ENCODE results near the gene C4orf51.

Gene C4orf51

GRCh38 chr4:145644699-145645098 is 35.2 kb upstream of the C4orf51 start:
- TF ChIP-seq, protein P1, sequence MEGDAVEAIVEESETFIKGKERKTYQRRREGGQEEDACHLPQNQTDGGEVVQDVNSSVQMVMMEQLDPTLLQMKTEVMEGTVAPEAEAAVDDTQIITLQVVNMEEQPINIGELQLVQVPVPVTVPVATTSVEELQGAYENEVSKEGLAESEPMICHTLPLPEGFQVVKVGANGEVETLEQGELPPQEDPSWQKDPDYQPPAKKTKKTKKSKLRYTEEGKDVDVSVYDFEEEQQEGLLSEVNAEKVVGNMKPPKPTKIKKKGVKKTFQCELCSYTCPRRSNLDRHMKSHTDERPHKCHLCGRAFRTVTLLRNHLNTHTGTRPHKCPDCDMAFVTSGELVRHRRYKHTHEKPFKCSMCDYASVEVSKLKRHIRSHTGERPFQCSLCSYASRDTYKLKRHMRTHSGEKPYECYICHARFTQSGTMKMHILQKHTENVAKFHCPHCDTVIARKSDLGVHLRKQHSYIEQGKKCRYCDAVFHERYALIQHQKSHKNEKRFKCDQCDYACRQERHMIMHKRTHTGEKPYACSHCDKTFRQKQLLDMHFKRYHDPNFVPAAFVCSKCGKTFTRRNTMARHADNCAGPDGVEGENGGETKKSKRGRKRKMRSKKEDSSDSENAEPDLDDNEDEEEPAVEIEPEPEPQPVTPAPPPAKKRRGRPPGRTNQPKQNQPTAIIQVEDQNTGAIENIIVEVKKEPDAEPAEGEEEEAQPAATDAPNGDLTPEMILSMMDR (IDR thresholded peaks at IDR 0.05; ENCODE audit: insufficient read depth, low read length, poor library complexity, severe bottlenecking) = no peak
- Histone ChIP-seq H3K27me3 (replicated peaks; ENCODE audit: control insufficient read depth, insufficient read depth, low read length) (no peaks in the 10 kb centered on the region), H3K36me3 (ENCODE audit: control insufficient read depth, insufficient read depth, low read length) (no peaks in the 10 kb centered on the region; the same call in 1 of the 2 replicates), H3K4me3 (replicated peaks; ENCODE audit: low read depth, low read length) (no peak overlapping the region)
- no peak for DNase-seq (ENCODE audit: extremely low read depth, insufficient read length)

- Histone ChIP-seq H3K36me3 (ENCODE audit: control insufficient read depth, insufficient read depth, low read length) (no peaks in the 10 kb centered on the region; the same call in 1 of the 2 replicates), H3K4me3 (replicated peaks; ENCODE audit: low read depth, low read length) (no peak overlapping the region), H3K27me3 (replicated peaks; ENCODE audit: control insufficient read depth, insufficient read depth, low read length) (no peaks in the 10 kb centered on the region)
- DNase-seq (ENCODE audit: extremely low read depth, insufficient read length) = no peak
- TF ChIP-seq, protein P1 (IDR thresholded peaks at IDR 0.05; ENCODE audit: insufficient read depth, low read length, poor library complexity, severe bottlenecking) = no peak
Measured at GRCh38 chr4:145656156-145656555, 23.8 kb upstream of the C4orf51 start.

- no peaks in the 10 kb centered on the region; the same call in 1 of the 2 replicates for H3K36me3 ChIP-seq (ENCODE audit: control insufficient read depth, insufficient read depth, low read length)
- TF ChIP-seq, protein P1 (IDR thresholded peaks at IDR 0.05; ENCODE audit: insufficient read depth, low read length, poor library complexity, severe bottlenecking) = no peak
- no peaks in the 10 kb centered on the region for H3K27me3 ChIP-seq (replicated peaks; ENCODE audit: control insufficient read depth, insufficient read depth, low read length)
- H3K4me3 ChIP-seq (replicated peaks; ENCODE audit: low read depth, low read length) = no peak overlapping the region
- no peak for DNase-seq (ENCODE audit: extremely low read depth, insufficient read length)
Measured at GRCh38 chr4:145660064-145660463, 19.9 kb upstream of the C4orf51 start.

GRCh38 chr4:145663194-145663593 is 16.8 kb upstream of the C4orf51 start:
- TF ChIP-seq, protein P1 (IDR thresholded peaks at IDR 0.05; ENCODE audit: insufficient read depth, low read length, poor library complexity, severe bottlenecking) = no peak
- no peaks in the 10 kb centered on the region for H3K27me3 ChIP-seq (replicated peaks; ENCODE audit: control insufficient read depth, insufficient read depth, low read length)

GRCh38 chr4:145665773-145666172 is 14.2 kb upstream of the C4orf51 start:
- DNase-seq (ENCODE audit: extremely low read depth, insufficient read length) = no peak
- TF ChIP-seq, protein P1 (IDR thresholded peaks at IDR 0.05; ENCODE audit: insufficient read depth, low read length, poor library complexity, severe bottlenecking) = no peak
- no peaks in the 10 kb centered on the region for H3K36me3 ChIP-seq (ENCODE audit: control insufficient read depth, insufficient read depth, low read length)
- H3K4me3 ChIP-seq (replicated peaks; ENCODE audit: low read depth, low read length) = no peak overlapping the region
- H3K27me3 ChIP-seq (replicated peaks; ENCODE audit: control insufficient read depth, insufficient read depth, low read length) = no peaks in the 10 kb centered on the region

More at GRCh38 chr4:145663194-145663593, 16.8 kb upstream of the C4orf51 start:
- no peak overlapping the region for H3K4me3 ChIP-seq (replicated peaks; ENCODE audit: low read depth, low read length)
- H3K36me3 ChIP-seq (ENCODE audit: control insufficient read depth, insufficient read depth, low read length) = no peaks in the 10 kb centered on the region
- no peak for DNase-seq (ENCODE audit: extremely low read depth, insufficient read length)

- H3K36me3 ChIP-seq (ENCODE audit: control insufficient read depth, insufficient read depth, low read length) = no peaks in the 10 kb centered on the region
- TF ChIP-seq, protein P1 (IDR thresholded peaks at IDR 0.05; ENCODE audit: insufficient read depth, low read length, poor library complexity, severe bottlenecking) = no peak
Measured at GRCh38 chr4:145670422-145670821, 9.5 kb upstream of the C4orf51 start.

More at GRCh38 chr4:145670422-145670821, 9.5 kb upstream of the C4orf51 start:
- DNase-seq (ENCODE audit: extremely low read depth, insufficient read length) = no peak
- Histone ChIP-seq H3K27me3 (replicated peaks; ENCODE audit: control insufficient read depth, insufficient read depth, low read length) (no peaks in the 10 kb centered on the region), H3K4me3 (replicated peaks; ENCODE audit: low read depth, low read length) (no peak overlapping the region)

Data from GM06990 (cell line).